HG03066 (cell line): ENCODE data around the gene GSK3A.
A peak's percentile ranks its signal among the peaks of the same experiment; 100 is the strongest.
"Not testable (repeated sequence)": the region's sequence is repeated elsewhere in the genome, so short reads cannot be mapped to it uniquely, and the experiment has no call there.

Source experiments
- ATAC-seq: cut with Tn5 transposase; IDR thresholded peaks from one replicate; pipeline ENCODE4 v1.9.1; 2021; ENCODE audit warnings: low read depth; ENCODE audit not compliant: unreplicated experiment

The GSK3A gene

GRCh38 chr19:42268704-42269477 is 26.5 kb upstream of the GSK3A start, which contains the start of gene CIC:
Gene CIC, plus strand, starts transcription at chr19:42269252. Its CDS starts 2,532 bp downstream, at chr19:42271784.
- ATAC-seq: peak; percentile 80

- peak; percentile 51 for ATAC-seq
Measured at GRCh38 chr19:42268142-42268703, 25.8 kb upstream of the GSK3A start.

GRCh38 chr19:42267644-42268141 is 25.3 kb upstream of the GSK3A start:
- ATAC-seq: no peak

GRCh38 chr19:42266928-42267603 is 24.7 kb upstream of the GSK3A start:
- not testable (repeated sequence) for ATAC-seq

- ATAC-seq: not testable (repeated sequence)
Measured at GRCh38 chr19:42266105-42266504, 23.7 kb upstream of the GSK3A start.

GRCh38 chr19:42261763-42262162 is 19.4 kb upstream of the GSK3A start:
- no peak for ATAC-seq

- ATAC-seq: not testable (repeated sequence)
Measured at GRCh38 chr19:42257842-42258241, 15.4 kb upstream of the GSK3A start.

- ATAC-seq: no peak
Measured at GRCh38 chr19:42255766-42256745, 13.7 kb upstream of the GSK3A start.

GRCh38 chr19:42254850-42255765 is 12.7 kb upstream of the GSK3A start, which contains the start of gene ERF:
Gene ERF, minus strand, starts transcription at chr19:42255128. Its CDS starts 129 bp downstream, at chr19:42254999.
- ATAC-seq: peak; percentile 57

GRCh38 chr19:42254089-42254849 is 11.9 kb upstream of the GSK3A start:
- ATAC-seq: no peak

- no peak for ATAC-seq
Measured at GRCh38 chr19:42253245-42254088, 11.1 kb upstream of the GSK3A start.

- ATAC-seq: no peak
Measured at GRCh38 chr19:42252365-42253244, 10.2 kb upstream of the GSK3A start.

GRCh38 chr19:42251572-42252358 is 9.4 kb upstream of the GSK3A start:
- no peak for ATAC-seq

- no peak for ATAC-seq
Measured at GRCh38 chr19:42250666-42251531, 8.5 kb upstream of the GSK3A start.

- ATAC-seq: no peak
Measured at GRCh38 chr19:42250183-42250665, 7.8 kb upstream of the GSK3A start.
